GM21576 (cell line): Measurements from ENCODE around the gene SOX6.
"Not testable (repeated sequence)": the region's sequence is repeated elsewhere in the genome, so short reads cannot be mapped to it uniquely, and the experiment has no call there.

Source experiments
- ATAC-seq: cut with Tn5 transposase; IDR thresholded peaks from one replicate; pipeline ENCODE4 v1.9.1; 2021; ENCODE audit warnings: mild to moderate bottlenecking, moderate library complexity; ENCODE audit not compliant: unreplicated experiment

Gene SOX6

GRCh38 chr11:15940462-15941205 lies 415.7 kb downstream of the SOX6 start:
- ATAC-seq: no peak

- ATAC-seq: no peak
Measured at GRCh38 chr11:15938983-15939382, 417.4 kb downstream of the SOX6 start.

GRCh38 chr11:15938121-15938611 lies 418.2 kb downstream of the SOX6 start:
- ATAC-seq: no peak

- ATAC-seq: no peak
Measured at GRCh38 chr11:15937601-15938120, 418.7 kb downstream of the SOX6 start.

- no peak for ATAC-seq
Measured at GRCh38 chr11:15936011-15936410, 420.3 kb downstream of the SOX6 start.

GRCh38 chr11:15935373-15935772 lies 421.0 kb downstream of the SOX6 start:
- ATAC-seq: no peak

- no peak for ATAC-seq
Measured at GRCh38 chr11:15933886-15934625, 422.3 kb downstream of the SOX6 start.

GRCh38 chr11:15932417-15932816 lies 423.9 kb downstream of the SOX6 start:
- ATAC-seq: no peak

GRCh38 chr11:15931497-15931896 lies 424.8 kb downstream of the SOX6 start:
- ATAC-seq: no peak

GRCh38 chr11:15930442-15931025 lies 425.8 kb downstream of the SOX6 start:
- no peak for ATAC-seq

GRCh38 chr11:15929371-15929901 lies 426.9 kb downstream of the SOX6 start:
- no peak for ATAC-seq

- ATAC-seq: no peak
Measured at GRCh38 chr11:15927864-15928217, 428.5 kb downstream of the SOX6 start.

GRCh38 chr11:15927196-15927863 lies 429.0 kb downstream of the SOX6 start:
- ATAC-seq: no peak

- ATAC-seq: no peak
Measured at GRCh38 chr11:15926071-15926470, 430.3 kb downstream of the SOX6 start.

- ATAC-seq: no peak
Measured at GRCh38 chr11:15923183-15923582, 433.2 kb downstream of the SOX6 start.

- ATAC-seq: not testable (repeated sequence)
Measured at GRCh38 chr11:15922745-15923144, 433.6 kb downstream of the SOX6 start.

GRCh38 chr11:15920856-15921629 lies 435.3 kb downstream of the SOX6 start:
- no peak for ATAC-seq

GRCh38 chr11:15918674-15919073 lies 437.7 kb downstream of the SOX6 start:
- no peak for ATAC-seq

- ATAC-seq: no peak
Measured at GRCh38 chr11:15918212-15918611, 438.1 kb downstream of the SOX6 start.
